Smooth muscle cell (in vitro differentiated cells): ENCODE measurements around the gene SDK1. TPM values are rescaled to one million over a fixed set of nuclear protein-coding genes. Genes with fewer than 3 reads are reported as not detected.

Source experiments
- DNase-seq: peaks from one replicate; lab custom pipeline; 2025; ENCODE audit not compliant: unreplicated experiment; lab: John Stamatoyannopoulos, UW
- H2AFZ ChIP-seq: fragments of 200-600 bp; sonication (generic); 2 replicates; pipeline ENCODE4 v1.6.0; 2016; ENCODE audit warnings: antibody characterized with exemption, low read depth, mild to moderate bottlenecking
- H3F3A ChIP-seq: fragments of 200-600 bp; sonication (generic); 2 replicates; pipeline ENCODE4 v1.6.0; 2017; ENCODE audit warnings: antibody characterized with exemption, low read depth
- H3K27ac ChIP-seq: fragments of 200-600 bp; sonication (generic); 2 replicates; pipeline ENCODE4 v1.5.1; 2016; ENCODE audit warnings: low read depth, mild to moderate bottlenecking
- H3K27me3 ChIP-seq: fragments of 200-600 bp; sonication (generic); 2 replicates; pipeline ENCODE4 v1.6.1; 2016; ENCODE audit warnings: low read depth, mild to moderate bottlenecking
- H3K36me3 ChIP-seq: fragments of 200-600 bp; sonication (generic); 2 replicates; pipeline ENCODE4 v1.5.1; 2016; ENCODE audit warnings: low read depth
- H3K4me1 ChIP-seq: fragments of 200-600 bp; sonication (generic); 2 replicates; pipeline ENCODE4 v1.5.1; 2016; ENCODE audit warnings: low read depth
- H3K4me2 ChIP-seq: fragments of 200-600 bp; sonication (generic); 2 replicates; pipeline ENCODE4 v1.6.0; 2016; ENCODE audit warnings: mild to moderate bottlenecking
- H3K4me3 ChIP-seq: fragments of 200-600 bp; sonication (generic); 2 replicates; pipeline ENCODE4 v1.5.1; 2016; ENCODE audit warnings: mild to moderate bottlenecking
- H3K79me2 ChIP-seq: fragments of 200-600 bp; sonication (generic); 2 replicates; pipeline ENCODE4 v1.6.0; 2016; ENCODE audit warnings: low read depth, mild to moderate bottlenecking
- H3K9ac ChIP-seq: fragments of 200-600 bp; sonication (generic); 2 replicates; pipeline ENCODE4 v1.6.0; 2016; ENCODE audit warnings: low read depth
- H3K9me3 ChIP-seq: fragments of 200-600 bp; sonication (generic); replicated peaks from 2 replicates; pipeline ENCODE4 v1.5.1; 2016; ENCODE audit warnings: low read depth
- H4K20me1 ChIP-seq: fragments of 200-600 bp; sonication (generic); 2 replicates; pipeline ENCODE4 v1.6.0; 2016; ENCODE audit warnings: low read depth
- CTCF ChIP-seq: fragments of 200-600 bp; sonication (generic); IDR thresholded peaks from 2 replicates; pipeline ENCODE4 v1.5.1; 2017; ENCODE audit warnings: borderline replicate concordance, mild to moderate bottlenecking, antibody characterized with exemption; ENCODE audit not compliant: insufficient read depth, poor library complexity, severe bottlenecking
- WGBS: methylation state at CpG from one replicate; pipeline ENCODE4 v1.1.7; 2016; ENCODE audit warnings: low lambda C conversion rate; 5-methylcytosine and 5-hydroxymethylcytosine counted together
- polyA plus RNA-seq: library from polyadenylated mRNA; unstranded; fragments of >200 nt; fragmentation: Nextera tagmentation; extraction: Ambion mirVana; gene quantifications from 2 replicates; pipeline ENCODE4 v1.2.1, GENCODE V29; 2016
- total RNA-seq: library from RNA; depleted of rRNA; stranded (reverse); fragments of >200 nt; gene quantifications from 2 replicates; pipeline ENCODE4 v1.2.3, GENCODE V29; 2014

SDK1 gene
- total and polyA plus RNA-seq, 2 experiments from 2014 or later = 1.1 to 2.5 TPM

DNA sequence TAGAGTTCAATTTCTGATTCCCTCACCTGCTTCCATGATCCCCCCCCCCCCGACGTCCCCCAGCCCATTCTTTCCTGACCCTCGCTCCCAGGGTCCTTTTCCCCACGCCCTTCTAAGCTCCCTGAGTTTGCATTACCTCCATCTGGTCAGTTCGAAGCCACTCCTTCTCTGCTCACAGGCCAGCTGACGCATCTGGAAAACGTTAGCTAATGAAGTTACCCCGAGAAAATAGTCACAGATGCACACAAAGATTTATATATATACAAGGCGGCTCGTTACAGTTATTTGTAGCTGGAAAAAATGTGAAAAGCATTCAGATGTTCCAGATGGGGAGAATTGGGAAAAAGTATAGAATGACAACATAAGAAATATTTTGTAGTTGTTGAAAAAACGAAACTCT is 751.1 kb downstream of the SDK1 start:
- DNase-seq = no peak
- H3K27ac ChIP-seq = no peak overlapping the region
- WGBS = 66% methylated on average over 9 of the region's 11 CpGs
- no peak overlapping the region for H3K9ac ChIP-seq
- no peak for TF ChIP-seq CTCF
- H2AFZ ChIP-seq = no peak overlapping the region
- no peaks in the 10 kb centered on the region for H3K36me3 ChIP-seq
- H3K27me3 ChIP-seq = no peaks in the 10 kb centered on the region
- no peaks in the 10 kb centered on the region for H3F3A ChIP-seq
- H3K4me1 ChIP-seq = no peaks in the 10 kb centered on the region
- H3K4me2 ChIP-seq = no peak overlapping the region
- no peaks in the 10 kb centered on the region for H4K20me1 ChIP-seq
- H3K4me3 ChIP-seq = no peak overlapping the region
- no peaks in the 10 kb centered on the region for H3K9me3 ChIP-seq
- no peaks in the 10 kb centered on the region for H3K79me2 ChIP-seq

- TF ChIP-seq CTCF = no peak
- no peaks in the 10 kb centered on the region for H3K9me3 ChIP-seq
- no peak overlapping the region for H3K4me2 ChIP-seq
- no peaks in the 10 kb centered on the region for H3K27me3 ChIP-seq
- H3K27ac ChIP-seq = no peak overlapping the region
- H3K36me3 ChIP-seq = no peaks in the 10 kb centered on the region
- no peak for DNase-seq
- H3K79me2 ChIP-seq = no peaks in the 10 kb centered on the region
- no peak overlapping the region for H2AFZ ChIP-seq
- no peak overlapping the region for H3K9ac ChIP-seq
- H3F3A ChIP-seq = no peaks in the 10 kb centered on the region
- no peak overlapping the region for H3K4me3 ChIP-seq
- WGBS = 95% methylated on average over 6 of the region's 6 CpGs
- H3K4me1 ChIP-seq = no peaks in the 10 kb centered on the region
- H4K20me1 ChIP-seq = no peaks in the 10 kb centered on the region
These were observed 753.1 kb downstream of the SDK1 start for GRCh38 chr7:4054158-4054557.

GRCh38 chr7:4056552-4057288 is 755.7 kb downstream of the SDK1 start:
- Histone ChIP-seq H3K4me1 (no peaks in the 10 kb centered on the region), H3K9me3 (no peaks in the 10 kb centered on the region), H3K36me3 (no peaks in the 10 kb centered on the region), H3F3A (no peaks in the 10 kb centered on the region), H3K9ac (no peak overlapping the region), H3K79me2 (no peaks in the 10 kb centered on the region), H3K27ac (no peak overlapping the region), H4K20me1 (no peaks in the 10 kb centered on the region), H2AFZ (no peak overlapping the region), H3K4me3 (no peak overlapping the region), H3K27me3 (no peaks in the 10 kb centered on the region), H3K4me2 (no peak overlapping the region)
- no peak for DNase-seq
- WGBS = 96% methylated on average over 17 of the region's 19 CpGs
- no peak for TF ChIP-seq CTCF

DNA sequence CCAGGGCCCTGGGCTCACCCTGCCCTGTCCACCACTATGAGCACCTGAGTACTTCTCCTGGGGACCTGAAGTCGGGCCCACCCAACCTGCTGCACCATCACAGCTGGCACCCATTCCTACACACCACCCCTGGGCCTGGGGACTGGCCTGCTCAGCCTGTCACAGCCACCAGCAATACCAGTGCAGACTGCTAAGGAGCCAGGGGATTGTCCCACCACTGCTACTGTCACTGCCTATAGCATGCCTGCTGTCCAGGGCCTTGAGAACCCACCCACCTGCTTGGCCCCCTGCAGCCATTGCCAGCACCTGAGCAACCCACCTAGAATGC is 756.2 kb downstream of the SDK1 start:
- Histone ChIP-seq H3F3A (no peaks in the 10 kb centered on the region), H3K27ac (no peak overlapping the region), H2AFZ (no peak overlapping the region), H3K36me3 (no peaks in the 10 kb centered on the region), H3K4me3 (no peak overlapping the region), H3K4me1 (no peaks in the 10 kb centered on the region), H3K4me2 (no peak overlapping the region), H4K20me1 (no peaks in the 10 kb centered on the region), H3K9ac (no peak overlapping the region), H3K27me3 (no peaks in the 10 kb centered on the region), H3K79me2 (no peaks in the 10 kb centered on the region), H3K9me3 (no peaks in the 10 kb centered on the region)
- 69% methylated on average over 1 of the region's 1 CpG for WGBS
- no peak for TF ChIP-seq CTCF
- no peak for DNase-seq
